Measurements from ENCODE around the gene GLG1. TPM values are rescaled to one million over a fixed set of nuclear protein-coding genes. Genes with fewer than 3 reads are reported as not detected.

Gene GLG1
- total RNA-seq, 1 experiment from 2014 or later: 117 TPM

- H3K4me3 ChIP-seq: no peak overlapping the region
- no peaks in the 10 kb centered on the region for H3K9me3 ChIP-seq (ENCODE audit: insufficient read depth, low read depth)
- ChIA-PET POLR2A (ENCODE audit: unreplicated experiment) (no interaction called here), CTCF (no interaction called here)
- H3F3A ChIP-seq (ENCODE audit: insufficient read depth, low read depth): no peaks in the 10 kb centered on the region
- intact Hi-C loops (cut with micrococcal nuclease; ENCODE audit: unreplicated experiment): no loop called here
- H3K27me3 ChIP-seq (ENCODE audit: insufficient read depth, low read depth): no peaks in the 10 kb centered on the region
- no peaks in the 10 kb centered on the region for H4K20me1 ChIP-seq (ENCODE audit: insufficient read depth)
- no peaks in the 10 kb centered on the region for H3K9me2 ChIP-seq (ENCODE audit: insufficient read depth)
- no peak overlapping the region for H2AFZ ChIP-seq
- 0 out of 2 replicates have a peak, but pooled peaks cover 11% of the 10 kb centered on the region for H3K36me3 ChIP-seq (ENCODE audit: low read depth)
- TF ChIP-seq CTCF (conservative IDR thresholded peaks at IDR 0.05) (no peak), EZH2 (IDR thresholded peaks at IDR 0.05; ENCODE audit: low read depth) (no peak)
- no TSS peak for BruUV-seq (replicated peaks)
- no peaks in the 10 kb centered on the region for H3K79me2 ChIP-seq (ENCODE audit: low read depth)
- H3K4me2 ChIP-seq: no peak overlapping the region
- DNase-seq: no peak
- no peak overlapping the region for H3K27ac ChIP-seq
- H3K4me1 ChIP-seq (replicated peaks; ENCODE audit: insufficient read depth): no peaks in the 10 kb centered on the region
Observed at GRCh38 chr16:74468807-74469525, 137.9 kb downstream of the GLG1 start.

GRCh38 chr16:74466872-74467271 lies 140.0 kb downstream of the GLG1 start:
- Histone ChIP-seq H3F3A (ENCODE audit: insufficient read depth, low read depth) (0 out of 2 replicates have a peak, but pooled peaks cover 7% of the 10 kb centered on the region), H3K4me3 (no peak overlapping the region), H3K79me2 (ENCODE audit: low read depth) (no peaks in the 10 kb centered on the region), H3K4me2 (no peak overlapping the region), H3K27me3 (ENCODE audit: insufficient read depth, low read depth) (no peaks in the 10 kb centered on the region), H4K20me1 (ENCODE audit: insufficient read depth) (no peaks in the 10 kb centered on the region), H3K9me2 (ENCODE audit: insufficient read depth) (no peaks in the 10 kb centered on the region), H2AFZ (no peak overlapping the region), H3K36me3 (ENCODE audit: low read depth) (0 out of 2 replicates have a peak, but pooled peaks cover 6% of the 10 kb centered on the region), H3K4me1 (replicated peaks; ENCODE audit: insufficient read depth) (no peaks in the 10 kb centered on the region), H3K27ac (no peak overlapping the region), H3K9me3 (ENCODE audit: insufficient read depth, low read depth) (no peaks in the 10 kb centered on the region)
- no TSS peak for BruUV-seq (replicated peaks)
- no peak for DNase-seq
- ChIA-PET POLR2A (ENCODE audit: unreplicated experiment) (no interaction called here), CTCF (no interaction called here)
- TF ChIP-seq EZH2 (IDR thresholded peaks at IDR 0.05; ENCODE audit: low read depth): no peak
- no peak for TF ChIP-seq CTCF (conservative IDR thresholded peaks at IDR 0.05)
- intact Hi-C loops (cut with micrococcal nuclease; ENCODE audit: unreplicated experiment): no loop called here

GRCh38 chr16:74465851-74466685 lies 140.8 kb downstream of the GLG1 start:
- Histone ChIP-seq H3K9me3 (ENCODE audit: insufficient read depth, low read depth) (no peaks in the 10 kb centered on the region), H2AFZ (no peak overlapping the region), H3K27me3 (ENCODE audit: insufficient read depth, low read depth) (no peaks in the 10 kb centered on the region), H3K79me2 (ENCODE audit: low read depth) (no peaks in the 10 kb centered on the region), H3K4me3 (no peak overlapping the region), H3K9me2 (ENCODE audit: insufficient read depth) (no peaks in the 10 kb centered on the region), H3K4me2 (no peak overlapping the region), H3K27ac (no peak overlapping the region), H3K4me1 (replicated peaks; ENCODE audit: insufficient read depth) (no peaks in the 10 kb centered on the region), H3K36me3 (ENCODE audit: low read depth) (0 out of 2 replicates have a peak, but pooled peaks cover 6% of the 10 kb centered on the region), H3F3A (ENCODE audit: insufficient read depth, low read depth) (0 out of 2 replicates have a peak, but pooled peaks cover 7% of the 10 kb centered on the region), H4K20me1 (ENCODE audit: insufficient read depth) (no peaks in the 10 kb centered on the region)
- ChIA-PET POLR2A (ENCODE audit: unreplicated experiment) (no interaction called here), CTCF (no interaction called here)
- TF ChIP-seq CTCF (conservative IDR thresholded peaks at IDR 0.05) (no peak), EZH2 (IDR thresholded peaks at IDR 0.05; ENCODE audit: low read depth) (no peak)
- DNase-seq: no peak
- intact Hi-C loops (cut with micrococcal nuclease; ENCODE audit: unreplicated experiment): no loop called here
- BruUV-seq (replicated peaks): no TSS peak

All from PC-9 (cell line).